Measurements from ENCODE around the gene KLF15.

DNA sequence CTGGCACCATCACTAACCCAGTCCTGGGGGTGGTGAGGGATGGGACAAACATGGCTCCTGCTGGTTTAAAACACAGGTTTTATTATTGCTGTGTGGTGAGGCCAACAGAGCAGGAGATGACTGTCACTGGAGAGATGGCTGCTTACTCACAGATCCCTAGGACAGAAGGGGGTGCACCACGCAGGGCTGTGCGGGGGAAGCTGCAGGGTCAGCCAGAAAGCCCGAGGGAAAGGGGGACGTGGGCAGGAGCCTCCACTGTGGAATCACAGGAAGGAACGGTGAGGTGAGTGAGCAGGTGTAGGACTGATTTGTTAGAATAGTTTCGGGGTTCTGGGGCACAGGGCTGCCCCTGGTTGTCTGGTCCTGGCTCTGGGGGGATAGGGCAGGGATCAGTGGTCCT lies 45.0 kb upstream of the KLF15 start:
- TF ChIP-seq, protein P1, sequence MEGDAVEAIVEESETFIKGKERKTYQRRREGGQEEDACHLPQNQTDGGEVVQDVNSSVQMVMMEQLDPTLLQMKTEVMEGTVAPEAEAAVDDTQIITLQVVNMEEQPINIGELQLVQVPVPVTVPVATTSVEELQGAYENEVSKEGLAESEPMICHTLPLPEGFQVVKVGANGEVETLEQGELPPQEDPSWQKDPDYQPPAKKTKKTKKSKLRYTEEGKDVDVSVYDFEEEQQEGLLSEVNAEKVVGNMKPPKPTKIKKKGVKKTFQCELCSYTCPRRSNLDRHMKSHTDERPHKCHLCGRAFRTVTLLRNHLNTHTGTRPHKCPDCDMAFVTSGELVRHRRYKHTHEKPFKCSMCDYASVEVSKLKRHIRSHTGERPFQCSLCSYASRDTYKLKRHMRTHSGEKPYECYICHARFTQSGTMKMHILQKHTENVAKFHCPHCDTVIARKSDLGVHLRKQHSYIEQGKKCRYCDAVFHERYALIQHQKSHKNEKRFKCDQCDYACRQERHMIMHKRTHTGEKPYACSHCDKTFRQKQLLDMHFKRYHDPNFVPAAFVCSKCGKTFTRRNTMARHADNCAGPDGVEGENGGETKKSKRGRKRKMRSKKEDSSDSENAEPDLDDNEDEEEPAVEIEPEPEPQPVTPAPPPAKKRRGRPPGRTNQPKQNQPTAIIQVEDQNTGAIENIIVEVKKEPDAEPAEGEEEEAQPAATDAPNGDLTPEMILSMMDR (optimal IDR thresholded peaks at IDR 0.05 in 1 of 3, IDR thresholded peaks at IDR 0.05 in 1 of 3, conservative IDR thresholded peaks at IDR 0.05 in 1 of 3; ENCODE audit: extremely low read depth in 1 of 3, insufficient read depth in 2 of 3, low read length in 3 of 3): no peak
- no peak for TF ChIP-seq EZH2 (IDR thresholded peaks at IDR 0.05; ENCODE audit: low read length)
